Keratinocyte (primary cell): ENCODE data around the gene FGL2.

ENCODE experiments used
- CTCF ChIP-seq, 3 experiments: IDR thresholded peaks in 1 of 3; conservative IDR thresholded peaks in 1 of 3; optimal IDR thresholded peaks in 1 of 3; 2 replicates in 2 of 3; 3 replicates in 1 of 3; pipeline versions ENCODE3 to v1.5.1; 2011; ENCODE audit warnings: low read length in 3 of 3, mild to moderate bottlenecking in 3 of 3, moderate library complexity in 2 of 3, control low read depth in 1 of 3, inconsistent platforms in 1 of 3; ENCODE audit not compliant: insufficient read depth in 2 of 3; ENCODE audit errors: extremely low read depth in 1 of 3
- EZH2 ChIP-seq: IDR thresholded peaks from one replicate; pipeline ENCODE4 v1.6.1; 2012; ENCODE audit warnings: inconsistent platforms, mild to moderate bottlenecking, low read length, moderate library complexity

DNA sequence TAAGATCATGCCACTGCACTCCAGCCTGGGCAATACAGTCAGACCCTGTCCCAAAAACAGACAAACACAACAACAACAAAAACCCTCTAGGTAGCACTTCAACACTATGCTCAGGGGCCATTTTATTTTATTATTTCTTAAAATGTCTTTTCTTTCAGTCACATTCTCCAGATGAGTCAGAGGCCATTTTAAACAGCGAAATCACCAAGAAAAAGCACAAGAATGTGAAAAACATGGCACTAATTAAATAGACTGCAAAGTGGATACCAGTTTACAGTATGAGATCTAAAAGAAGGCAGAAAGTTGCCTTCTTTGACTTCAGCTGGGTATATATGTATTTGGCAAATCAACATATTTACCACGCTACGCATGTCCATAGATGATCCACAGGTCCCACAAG is 6.1 kb upstream of the FGL2 start:
- TF ChIP-seq CTCF (optimal IDR thresholded peaks at IDR 0.05 in 1 of 3, IDR thresholded peaks at IDR 0.05 in 1 of 3, conservative IDR thresholded peaks at IDR 0.05 in 1 of 3; ENCODE audit: extremely low read depth in 1 of 3, insufficient read depth in 2 of 3, low read length in 3 of 3): no peak
- TF ChIP-seq EZH2: no peak
